GM12892 (cell line): ENCODE measurements around the gene LAMA3.
"Not testable (repeated sequence)": the region's sequence is repeated elsewhere in the genome, so short reads cannot be mapped to it uniquely, and the experiment has no call there.

ENCODE experiments used
- DNase-seq: peaks from one replicate; pipeline ENCODE4 v3.0.0; 2011; ENCODE audit not compliant: insufficient read length
- FAIRE-seq: peaks from 2 replicates; lab custom pipeline; 2011; peaks lifted over from hg19 to GRCh38; lab: Jason Lieb, UNC
- POLR2A ChIP-seq: IDR thresholded peaks from 2 replicates; pipeline ENCODE4 v1.6.1; 2011; ENCODE audit warnings: low read depth, low read length, control low read depth
- POLR2AphosphoS5 ChIP-seq: IDR thresholded peaks from 2 replicates; pipeline ENCODE4 v1.6.1; 2011; ENCODE audit warnings: low read depth, low read length, control low read depth
- TAF1 ChIP-seq: IDR thresholded peaks from 2 replicates; pipeline ENCODE4 v1.6.1; 2011; ENCODE audit warnings: low read depth, mild to moderate bottlenecking, control low read depth, low read length, borderline replicate concordance

Gene LAMA3

GRCh38 chr18:23712445-23712844, 23.2 kb downstream of the LAMA3 start:
- no peak for FAIRE-seq
- DNase-seq, result no peak
- no peak for TF ChIP-seq TAF1

GRCh38 chr18:23714576-23714975, 25.3 kb downstream of the LAMA3 start:
- FAIRE-seq, result no peak
- DNase-seq, result no peak
- TF ChIP-seq TAF1 (no peak), POLR2A (no peak), POLR2AphosphoS5 (no peak)

- FAIRE-seq, DNase-seq: not testable (repeated sequence)
Observed at GRCh38 chr18:23716079-23716478, 26.8 kb downstream of the LAMA3 start.

- FAIRE-seq (no peak), DNase-seq (no peak)
- TF ChIP-seq POLR2AphosphoS5, result no peak
- TF ChIP-seq POLR2A, result no peak
- no peak for TF ChIP-seq TAF1
Observed at GRCh38 chr18:23716516-23716915, 27.3 kb downstream of the LAMA3 start.

- FAIRE-seq (no peak), DNase-seq (no peak)
- no peak for TF ChIP-seq TAF1
- no peak for TF ChIP-seq POLR2A
- no peak for TF ChIP-seq POLR2AphosphoS5
Observed at GRCh38 chr18:23716966-23717365, 27.7 kb downstream of the LAMA3 start.

GRCh38 chr18:23718243-23718720, 29.0 kb downstream of the LAMA3 start:
- FAIRE-seq, result no peak
- TF ChIP-seq TAF1 (no peak), POLR2AphosphoS5 (no peak), POLR2A (no peak)
- DNase-seq, result no peak

- no peak for TF ChIP-seq TAF1
- no peak for TF ChIP-seq POLR2A
- no peak for TF ChIP-seq POLR2AphosphoS5
- no peak for FAIRE-seq
- DNase-seq, result no peak
Observed at GRCh38 chr18:23718731-23719130, 29.5 kb downstream of the LAMA3 start.

- TF ChIP-seq POLR2AphosphoS5 (no peak), TAF1 (no peak), POLR2A (no peak)
- DNase-seq, result no peak
- FAIRE-seq, result no peak
Observed at GRCh38 chr18:23719634-23720201, 30.5 kb downstream of the LAMA3 start.

GRCh38 chr18:23721696-23722480, 32.6 kb downstream of the LAMA3 start:
- DNase-seq, result no peak
- TF ChIP-seq POLR2AphosphoS5 (no peak), TAF1 (no peak), POLR2A (no peak)
- FAIRE-seq, result no peak

- DNase-seq, result no peak
- FAIRE-seq, result no peak
- TF ChIP-seq POLR2AphosphoS5 (no peak), POLR2A (no peak), TAF1 (no peak)
Observed at GRCh38 chr18:23722646-23723045, 33.4 kb downstream of the LAMA3 start.

- no peak for DNase-seq
- TF ChIP-seq POLR2AphosphoS5, result no peak
- no peak for TF ChIP-seq TAF1
- TF ChIP-seq POLR2A, result no peak
- no peak for FAIRE-seq
Observed at GRCh38 chr18:23723121-23723520, 33.9 kb downstream of the LAMA3 start.

GRCh38 chr18:23724681-23725080, 35.4 kb downstream of the LAMA3 start:
- DNase-seq, result no peak
- TF ChIP-seq POLR2AphosphoS5 (no peak), TAF1 (no peak), POLR2A (no peak)
- FAIRE-seq, result no peak

GRCh38 chr18:23725351-23725750, 36.1 kb downstream of the LAMA3 start:
- FAIRE-seq (no peak), DNase-seq (no peak)
- TF ChIP-seq TAF1, result no peak
- no peak for TF ChIP-seq POLR2A
- TF ChIP-seq POLR2AphosphoS5, result no peak
